ENCODE data around the gene RTRAF.

DNA sequence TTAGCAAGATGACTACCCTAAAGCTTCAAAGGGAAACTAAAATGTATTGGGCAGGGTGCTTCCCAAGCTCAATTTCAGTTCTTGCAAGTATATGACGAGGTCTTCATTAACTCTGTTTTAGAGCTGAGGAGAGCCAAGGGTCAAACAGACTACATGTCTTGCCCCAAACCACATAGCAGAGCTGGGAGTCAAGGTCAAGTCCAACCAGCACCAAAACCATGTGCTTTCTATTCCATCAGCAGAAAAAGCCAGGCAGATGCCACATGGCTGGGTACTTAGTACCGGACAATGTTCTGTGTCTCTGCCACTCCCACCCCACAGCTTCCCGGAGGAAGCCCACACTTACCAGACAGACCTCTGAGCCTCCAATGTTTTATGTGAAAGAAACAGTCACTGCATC, 61.9 kb downstream of the RTRAF start:
- TF ChIP-seq POLR2A (IDR thresholded peaks at IDR 0.05; ENCODE audit: low read depth, low read length): no peak
- TF ChIP-seq, protein P1, sequence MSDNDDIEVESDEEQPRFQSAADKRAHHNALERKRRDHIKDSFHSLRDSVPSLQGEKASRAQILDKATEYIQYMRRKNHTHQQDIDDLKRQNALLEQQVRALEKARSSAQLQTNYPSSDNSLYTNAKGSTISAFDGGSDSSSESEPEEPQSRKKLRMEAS (IDR thresholded peaks at IDR 0.05; ENCODE audit: insufficient read depth, insufficient read length): no peak
- TF ChIP-seq, protein P2, sequence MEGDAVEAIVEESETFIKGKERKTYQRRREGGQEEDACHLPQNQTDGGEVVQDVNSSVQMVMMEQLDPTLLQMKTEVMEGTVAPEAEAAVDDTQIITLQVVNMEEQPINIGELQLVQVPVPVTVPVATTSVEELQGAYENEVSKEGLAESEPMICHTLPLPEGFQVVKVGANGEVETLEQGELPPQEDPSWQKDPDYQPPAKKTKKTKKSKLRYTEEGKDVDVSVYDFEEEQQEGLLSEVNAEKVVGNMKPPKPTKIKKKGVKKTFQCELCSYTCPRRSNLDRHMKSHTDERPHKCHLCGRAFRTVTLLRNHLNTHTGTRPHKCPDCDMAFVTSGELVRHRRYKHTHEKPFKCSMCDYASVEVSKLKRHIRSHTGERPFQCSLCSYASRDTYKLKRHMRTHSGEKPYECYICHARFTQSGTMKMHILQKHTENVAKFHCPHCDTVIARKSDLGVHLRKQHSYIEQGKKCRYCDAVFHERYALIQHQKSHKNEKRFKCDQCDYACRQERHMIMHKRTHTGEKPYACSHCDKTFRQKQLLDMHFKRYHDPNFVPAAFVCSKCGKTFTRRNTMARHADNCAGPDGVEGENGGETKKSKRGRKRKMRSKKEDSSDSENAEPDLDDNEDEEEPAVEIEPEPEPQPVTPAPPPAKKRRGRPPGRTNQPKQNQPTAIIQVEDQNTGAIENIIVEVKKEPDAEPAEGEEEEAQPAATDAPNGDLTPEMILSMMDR (IDR thresholded peaks at IDR 0.05; ENCODE audit: extremely low read depth in 1 of 2, insufficient read depth in 1 of 2, low read depth in 1 of 2, low read length in 2 of 2): no peak
- TF ChIP-seq POLR2AphosphoS5 (IDR thresholded peaks at IDR 0.05; ENCODE audit: insufficient read depth, low read depth, low read length): no peak
- TF ChIP-seq EZH2 (IDR thresholded peaks at IDR 0.05; ENCODE audit: borderline replicate concordance, low read depth, low read length, severe bottlenecking): no peak
- no peak for TF ChIP-seq MYC (IDR thresholded peaks at IDR 0.05; ENCODE audit: low read depth, low read length)

Data from endothelial cell of umbilical vein (primary cell).